Measurements from ENCODE around the gene COG4.
A peak's percentile ranks its signal among the peaks of the same experiment; 100 is the strongest.
"Not testable (repeated sequence)": the region's sequence is repeated elsewhere in the genome, so short reads cannot be mapped to it uniquely, and the experiment has no call there.

COG4 gene

DNA sequence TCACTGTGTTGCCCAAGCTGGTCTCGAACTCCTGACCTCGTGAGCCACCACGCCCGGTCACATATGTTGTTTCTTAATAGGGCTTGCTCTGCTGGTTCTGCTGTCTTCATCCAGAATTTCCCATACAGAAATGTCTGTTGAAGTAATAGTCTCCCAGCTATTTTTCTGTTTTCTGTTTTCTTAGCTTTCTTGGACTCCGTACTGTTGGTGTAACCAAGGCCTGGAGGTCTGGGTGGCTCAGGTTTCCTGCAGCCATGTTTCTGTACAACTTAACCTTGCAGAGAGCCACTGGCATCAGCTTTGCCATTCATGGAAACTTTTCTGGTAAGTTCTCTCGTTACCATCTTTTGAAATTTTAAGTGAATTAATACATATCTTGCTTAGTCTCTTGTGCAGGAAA, 3.0 kb upstream of the COG4 start:
- no peak for DNase-seq

DNA sequence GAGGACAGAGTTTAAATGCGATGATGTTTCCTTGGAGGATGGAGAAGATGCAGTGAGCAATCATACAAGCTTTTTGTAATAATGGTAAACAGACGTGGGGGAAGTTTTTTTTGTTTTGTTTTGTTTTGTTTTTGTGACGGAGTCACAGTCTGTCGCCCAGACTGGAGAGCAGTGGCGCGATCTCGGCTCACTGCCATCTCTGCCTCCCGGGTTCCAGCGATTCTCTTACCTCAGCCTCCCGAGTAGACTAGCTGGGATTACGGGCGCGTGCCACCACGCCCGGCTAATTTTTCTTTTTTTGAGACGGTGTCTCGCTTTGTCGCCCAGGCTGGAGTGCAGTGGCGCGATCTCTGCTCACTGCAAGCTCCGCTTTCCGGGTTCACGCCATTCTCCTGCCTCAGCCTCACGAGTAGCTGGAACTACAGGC, 1.1 kb upstream of the COG4 start:
- DNase-seq, result not testable (repeated sequence)

DNA sequence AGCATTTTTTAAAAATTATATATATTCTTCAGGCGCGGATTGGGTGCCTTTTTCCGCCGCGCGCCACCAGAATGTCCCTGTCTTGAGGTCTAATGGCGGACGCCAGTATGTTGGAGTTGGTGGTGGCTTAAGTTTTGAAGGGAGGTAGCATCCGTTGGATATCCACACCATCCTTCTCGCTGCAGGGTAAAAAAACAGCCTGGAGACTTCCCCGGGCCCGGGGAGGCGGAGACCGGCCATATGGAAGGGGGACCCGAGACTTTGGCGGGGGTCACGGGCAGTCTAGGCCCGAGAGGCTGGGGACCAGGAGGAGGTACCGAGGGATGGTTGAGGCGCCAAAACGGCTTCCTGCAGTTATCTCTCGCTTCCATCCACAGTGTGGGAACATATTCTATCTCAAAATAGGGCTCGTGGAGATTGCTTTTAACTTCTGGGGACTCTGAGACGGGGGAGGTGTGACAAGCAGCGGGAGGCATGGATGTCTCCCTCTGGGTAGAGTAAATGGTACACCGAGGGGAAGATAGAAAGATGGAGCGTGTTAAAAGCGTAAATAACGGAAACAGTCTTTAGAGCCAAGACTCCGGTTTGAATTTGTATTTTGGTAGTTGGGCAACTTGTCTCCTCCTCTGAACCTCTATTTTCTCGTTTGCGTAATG, 517 bp upstream of the COG4 start, which contains the start of gene SF3B3:
SF3B3 (plus strand) TSS at position 74 of the 656 bp plus-strand sequence. CDS start 2,841 bp downstream, outside the sequence.
- peak; percentile 65 for DNase-seq

DNA sequence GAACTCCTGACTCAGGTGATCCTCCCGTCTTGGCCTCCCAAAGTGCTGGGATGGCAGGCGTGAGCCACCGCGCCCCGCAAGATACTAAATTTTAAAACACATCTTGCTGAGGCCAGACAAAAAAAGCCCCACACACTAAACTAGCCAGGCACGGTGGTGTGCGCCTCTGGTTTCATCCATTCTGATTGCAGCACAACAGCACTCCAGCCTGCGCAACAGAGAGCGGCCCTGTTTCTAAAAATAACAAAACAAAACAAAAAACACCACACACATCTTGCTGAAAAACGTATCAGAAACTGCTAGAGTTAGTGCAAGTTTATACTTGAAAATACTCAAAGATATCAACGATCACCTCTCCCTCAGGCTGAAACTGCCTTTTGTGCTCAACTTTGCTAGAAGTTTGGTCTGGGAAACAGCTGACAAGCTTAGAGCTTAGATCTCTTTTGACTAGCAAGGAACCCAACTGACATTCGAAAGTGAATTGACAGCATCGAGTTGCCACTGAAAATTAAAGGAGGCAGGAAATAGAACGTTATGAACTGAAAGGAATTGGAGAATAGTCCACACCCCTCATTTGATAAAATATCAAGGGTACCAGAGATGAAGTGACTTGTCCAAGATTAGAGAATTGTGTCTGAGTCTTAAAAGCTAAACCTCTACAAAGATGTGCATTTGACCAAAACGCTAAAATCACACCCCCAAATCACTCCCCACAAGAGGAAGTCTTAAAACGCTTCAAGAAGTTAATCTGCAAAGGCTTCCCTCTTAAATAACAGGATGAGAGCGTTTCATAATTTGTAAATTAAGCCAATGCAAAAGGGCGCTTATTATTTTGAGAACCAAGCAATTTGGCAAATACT, 908 bp downstream of the COG4 start:
- DNase-seq, result no peak

DNA sequence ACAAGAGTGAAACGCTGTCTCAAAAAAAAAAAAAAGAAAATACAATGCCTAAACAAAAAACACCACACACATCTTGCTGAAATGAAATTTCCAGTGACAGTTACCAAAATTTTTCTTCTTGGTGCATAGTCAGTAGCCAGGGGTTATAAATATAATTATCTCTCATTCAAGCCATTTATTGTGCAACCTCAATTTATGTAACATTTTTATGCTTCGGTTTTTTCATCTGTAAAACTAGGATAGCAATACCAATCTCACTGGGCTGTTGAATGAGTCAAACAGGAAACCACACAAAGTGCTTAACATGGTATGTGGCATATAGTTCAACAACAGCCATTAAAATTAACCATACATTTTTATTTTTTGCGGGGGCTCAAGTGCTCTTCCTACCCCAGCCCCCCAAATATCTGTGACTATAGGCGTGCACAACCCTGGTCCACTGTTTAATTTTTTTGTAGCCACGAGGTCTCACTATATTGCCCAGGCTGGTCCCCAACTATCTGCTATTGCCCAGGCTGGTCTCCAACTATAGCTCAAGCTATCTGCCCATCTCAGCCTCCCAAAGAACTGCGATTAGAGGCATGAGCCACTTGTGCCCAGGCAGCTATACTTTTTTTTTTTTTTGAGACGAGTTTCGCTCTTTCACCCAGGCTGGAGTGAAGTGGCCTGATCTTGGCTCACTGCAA, 2.6 kb downstream of the COG4 start:
- DNase-seq, result no peak

DNA sequence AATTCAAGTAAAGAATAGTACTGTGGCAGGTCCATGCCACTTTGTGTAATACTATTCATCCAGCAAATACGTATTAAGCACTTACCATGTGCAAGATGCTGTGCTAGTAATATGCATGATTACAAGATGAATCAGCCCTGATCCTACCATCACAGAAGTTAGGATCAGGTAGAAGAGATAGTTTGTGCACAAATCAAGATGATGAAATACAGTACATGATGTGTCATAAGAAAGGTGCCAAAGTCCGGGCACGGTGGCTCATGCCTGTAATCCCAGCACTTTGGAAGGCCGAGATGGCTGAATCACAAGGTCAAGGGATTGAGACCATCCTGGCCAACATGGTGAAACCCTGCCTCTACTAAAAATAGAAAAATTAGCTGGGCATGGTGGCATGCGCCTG, 10.9 kb downstream of the COG4 start:
- no peak for DNase-seq

DNA sequence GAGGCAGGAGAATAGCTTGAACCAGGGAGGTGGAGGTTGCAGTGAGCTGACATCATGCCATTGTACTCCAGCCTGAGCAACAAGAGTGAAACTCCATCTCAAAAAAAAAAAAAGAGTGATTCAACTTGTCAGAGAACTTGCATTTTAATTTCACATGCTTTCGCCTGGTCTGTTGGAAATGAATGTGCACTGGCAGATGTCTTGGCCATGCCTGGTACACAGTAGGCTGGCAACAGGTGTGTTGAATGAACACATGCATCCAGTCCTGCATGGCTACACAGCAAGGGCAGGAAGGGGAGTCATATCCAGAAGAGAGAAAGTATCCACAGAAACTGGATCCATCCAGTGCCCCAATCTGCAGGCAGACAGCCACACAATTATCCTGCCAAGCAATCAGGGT, 11.5 kb downstream of the COG4 start:
- DNase-seq, result no peak

DNA sequence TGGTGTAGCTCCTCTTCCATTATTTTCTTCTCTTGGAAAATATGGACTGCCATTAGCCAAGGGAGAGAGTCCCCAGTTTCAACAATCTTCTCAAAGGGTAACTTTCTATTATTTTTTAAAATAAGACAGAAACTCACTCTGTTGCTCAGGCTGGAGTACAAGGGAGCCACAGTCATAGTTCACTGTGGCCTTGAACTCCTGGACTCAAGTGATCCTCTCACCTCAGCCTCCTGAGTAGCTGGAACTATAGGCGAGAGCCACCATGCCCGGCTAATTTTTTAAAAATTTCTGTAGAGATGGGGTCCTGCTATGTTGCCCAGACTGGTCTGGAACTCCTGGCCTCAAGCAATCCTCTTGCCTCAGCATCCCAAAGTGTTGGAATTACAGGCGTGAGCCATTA, 13.1 kb downstream of the COG4 start:
- no peak for DNase-seq

DNA sequence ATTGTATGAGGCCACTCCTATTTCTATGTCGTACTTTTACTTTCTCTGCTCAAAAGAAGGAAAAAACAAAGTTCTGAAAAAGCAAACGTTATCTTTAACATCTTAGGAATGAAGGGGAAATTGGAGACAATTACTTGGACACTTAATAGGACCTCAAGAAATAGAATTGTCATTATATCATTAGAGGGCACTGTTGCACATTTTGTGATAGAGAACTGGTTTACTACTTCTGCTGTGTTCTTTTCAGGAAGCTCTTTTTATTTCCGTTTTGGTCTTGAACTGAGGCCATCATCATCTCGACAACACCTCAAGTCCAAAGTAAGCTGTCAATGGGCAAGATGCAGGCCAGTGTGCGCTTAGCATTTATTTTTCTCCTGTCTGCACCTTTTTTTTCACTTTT, 14.6 kb downstream of the COG4 start:
- no peak for DNase-seq

DNA sequence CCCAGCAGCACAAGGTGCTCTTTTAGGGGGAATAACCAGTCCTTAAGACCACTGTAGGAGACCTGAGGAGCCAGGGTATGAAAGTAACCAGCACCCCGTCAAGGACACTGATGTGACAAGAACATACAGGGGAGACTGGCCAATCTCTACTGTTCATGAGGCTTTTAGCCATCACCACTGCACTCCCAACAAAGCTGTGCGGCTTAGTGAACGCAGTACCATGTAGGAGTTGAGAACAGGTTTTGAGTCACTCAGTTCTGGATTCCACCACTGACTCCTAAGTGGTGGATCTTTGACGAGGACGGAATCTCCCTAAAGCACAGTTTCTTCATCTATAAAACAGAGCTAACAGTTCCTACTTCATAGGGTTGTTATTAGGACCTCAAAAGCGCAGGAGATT, 26.8 kb downstream of the COG4 start:
- no peak for DNase-seq

DNA sequence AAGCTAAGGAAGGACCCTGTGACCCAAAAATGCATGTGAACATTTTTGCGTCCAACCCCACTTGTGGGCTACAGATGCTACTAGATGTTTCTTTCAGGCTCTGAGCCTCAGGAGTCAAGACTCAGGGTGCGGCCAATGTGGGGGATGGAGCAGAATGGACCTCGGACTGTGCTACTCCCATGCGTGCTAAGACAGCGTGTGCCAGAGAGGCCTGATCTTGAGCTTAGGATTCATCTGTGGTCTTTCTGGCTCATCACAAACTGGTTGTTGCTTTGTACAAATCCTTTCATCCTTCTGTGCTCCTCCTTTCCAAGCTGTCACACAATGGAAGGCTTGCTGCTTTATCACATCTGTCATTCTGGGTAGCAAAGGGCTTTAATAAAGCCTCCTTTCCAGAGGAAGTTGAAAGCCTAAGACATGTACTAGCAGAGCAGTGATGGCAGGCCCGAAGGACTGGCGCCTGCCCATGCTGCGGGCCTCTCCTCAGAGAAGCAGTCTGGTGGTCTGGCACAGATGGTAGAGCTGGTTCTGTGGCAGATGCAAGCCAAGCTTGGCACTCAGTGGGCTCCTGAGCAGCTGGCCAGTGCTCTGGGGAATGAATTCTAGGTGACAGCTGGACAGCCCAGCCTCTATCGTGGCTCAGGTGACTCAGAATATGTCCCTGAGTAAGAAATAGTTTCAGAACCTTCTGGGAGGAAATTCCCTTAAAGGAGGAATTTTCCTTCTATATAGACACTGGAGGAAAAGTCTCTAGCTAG, 27.8 kb downstream of the COG4 start:
- no peak for DNase-seq

DNA sequence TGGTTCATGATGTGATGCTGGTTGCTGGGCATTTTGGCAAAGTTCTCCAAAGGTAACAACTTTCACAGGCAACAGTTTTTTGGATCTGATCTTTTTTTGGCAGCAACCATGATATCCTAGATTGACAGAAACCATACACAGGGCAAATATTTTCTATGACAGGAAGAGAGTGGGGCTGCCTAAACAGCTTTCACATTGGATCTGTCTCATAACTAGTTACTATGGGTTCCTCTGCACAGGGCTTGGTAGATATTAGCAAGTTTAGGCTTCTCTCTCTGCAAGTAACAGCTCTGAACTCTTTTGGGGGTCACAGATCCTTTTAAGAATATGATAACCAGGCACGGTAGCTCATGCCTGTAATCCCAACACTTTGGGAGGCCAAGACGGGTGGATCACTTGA, 28.6 kb downstream of the COG4 start:
- no peak for DNase-seq

DNA sequence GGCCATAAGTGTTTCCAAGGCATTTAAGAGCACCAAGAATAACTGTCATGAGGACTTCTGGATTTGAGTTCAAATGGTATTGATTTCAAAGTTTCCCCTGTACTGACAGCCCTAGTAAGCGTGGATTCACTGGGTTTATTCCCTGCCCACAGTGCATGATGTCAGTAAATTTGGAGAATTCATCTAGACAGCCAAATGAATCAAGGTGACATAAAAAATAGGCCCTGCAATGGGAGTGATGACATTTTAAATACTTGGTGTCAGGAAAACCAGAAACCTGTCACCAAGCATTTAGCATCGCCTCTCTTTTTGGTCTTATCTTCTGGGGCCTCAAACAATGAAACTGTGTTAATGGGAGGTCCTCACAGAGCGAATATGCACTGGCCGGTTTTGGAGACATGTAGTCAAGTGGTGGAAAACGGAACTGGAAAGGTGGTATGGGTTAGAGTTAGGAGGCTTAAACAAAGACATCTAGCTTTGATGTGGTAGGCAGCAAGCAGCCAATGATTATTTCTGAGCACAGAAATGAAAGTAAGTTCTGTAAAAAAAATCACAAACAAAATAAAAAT, 29.1 kb downstream of the COG4 start:
- DNase-seq, result no peak

DNA sequence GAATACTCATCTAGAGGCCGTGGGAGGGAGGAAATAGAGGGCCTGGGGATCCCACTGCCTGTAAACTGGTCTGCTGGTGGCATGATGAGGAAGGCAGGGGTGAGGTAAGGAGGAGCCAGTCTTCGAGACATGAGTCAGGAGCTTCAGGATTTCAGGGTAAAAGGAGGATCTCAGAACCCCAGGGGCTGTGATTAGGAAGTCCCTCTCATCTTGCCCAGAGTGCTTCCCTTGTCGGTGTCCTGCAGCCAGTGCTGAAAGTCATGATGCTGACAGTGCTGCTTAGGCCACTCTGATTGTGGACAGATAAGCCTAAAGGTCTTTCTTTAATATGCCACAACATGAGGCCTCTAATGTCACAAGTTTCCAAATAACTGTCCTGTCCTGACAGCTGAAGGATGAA, 29.6 kb downstream of the COG4 start:
- DNase-seq, result no peak

DNA sequence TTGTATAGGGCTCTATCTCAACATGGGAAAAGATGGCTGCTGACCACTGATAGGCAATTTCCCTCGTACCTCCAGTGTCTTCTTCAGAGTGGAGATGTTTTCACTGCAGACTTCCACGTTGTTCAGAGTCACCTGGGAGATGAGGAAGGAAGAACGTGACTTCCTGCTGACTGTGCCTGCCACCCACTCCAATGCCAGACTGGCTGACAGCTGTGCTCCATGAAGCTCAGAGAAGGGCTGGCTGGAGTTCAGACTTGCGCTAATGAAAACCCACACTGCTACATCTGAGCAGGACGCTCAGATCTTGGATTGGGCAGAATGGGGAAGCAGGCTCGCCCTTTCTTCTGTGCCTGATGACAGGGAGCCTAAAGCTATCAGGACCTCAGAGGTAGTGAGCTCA, 33.1 kb downstream of the COG4 start:
- no peak for DNase-seq

DNA sequence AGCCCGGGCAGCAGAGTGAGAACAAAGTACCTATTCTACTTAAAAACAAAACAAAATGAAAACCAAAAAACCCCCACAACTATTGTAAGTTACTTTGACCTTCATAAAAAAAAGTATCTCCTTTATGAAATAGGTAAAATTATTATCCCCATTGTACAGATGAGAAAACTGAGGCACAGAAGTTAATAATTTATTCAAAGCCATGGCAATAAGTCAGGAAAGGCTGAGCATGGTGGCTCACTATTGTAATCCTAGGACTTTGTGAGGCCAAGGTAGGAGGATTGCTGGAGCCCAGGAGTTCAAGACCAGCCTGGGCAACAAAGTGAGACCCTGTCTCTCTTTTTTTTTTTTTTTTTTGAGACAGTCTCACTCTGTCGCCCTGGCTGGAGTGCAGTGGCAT, 38.5 kb downstream of the COG4 start:
- no peak for DNase-seq

DNA sequence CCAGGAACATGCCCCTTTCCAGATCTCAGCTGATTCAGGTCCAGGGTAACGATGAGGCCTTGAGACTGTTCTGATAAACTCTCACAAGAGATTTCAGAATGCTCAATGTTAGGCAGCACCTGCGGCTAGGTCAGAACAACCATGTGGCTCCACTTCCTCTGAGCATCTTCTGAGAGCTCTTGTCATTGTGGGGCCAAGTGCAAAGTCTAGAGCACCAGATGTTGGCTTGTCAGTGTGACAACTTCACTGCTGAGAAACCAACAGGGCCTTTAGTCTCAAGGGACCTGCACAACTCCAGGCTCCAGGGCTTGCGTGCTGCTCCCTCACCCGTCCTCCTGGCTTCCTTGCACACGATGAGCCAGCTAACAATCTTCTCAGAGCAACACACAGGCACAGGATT, 39.9 kb downstream of the COG4 start:
- no peak for DNase-seq

DNA sequence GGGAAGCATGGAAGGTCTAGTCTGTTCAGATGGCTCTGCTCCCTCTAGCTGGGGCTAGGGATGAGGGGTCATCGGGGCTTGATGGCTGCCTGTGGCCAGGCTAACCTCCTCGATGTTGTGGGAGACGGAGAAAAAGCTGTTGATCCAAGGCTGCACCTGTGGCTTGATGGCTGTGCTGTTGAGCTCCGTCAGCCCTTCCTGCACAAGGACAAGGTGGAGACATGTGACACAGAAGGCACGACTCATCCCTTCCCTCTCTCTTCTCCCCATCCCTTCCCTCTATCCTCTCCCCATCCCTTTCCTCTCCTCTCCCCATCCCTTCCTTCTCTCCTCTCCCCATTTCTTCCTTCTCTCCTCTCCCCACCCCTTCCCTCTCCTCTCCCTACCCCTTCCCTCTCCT, 40.7 kb downstream of the COG4 start:
- no peak for DNase-seq

DNA sequence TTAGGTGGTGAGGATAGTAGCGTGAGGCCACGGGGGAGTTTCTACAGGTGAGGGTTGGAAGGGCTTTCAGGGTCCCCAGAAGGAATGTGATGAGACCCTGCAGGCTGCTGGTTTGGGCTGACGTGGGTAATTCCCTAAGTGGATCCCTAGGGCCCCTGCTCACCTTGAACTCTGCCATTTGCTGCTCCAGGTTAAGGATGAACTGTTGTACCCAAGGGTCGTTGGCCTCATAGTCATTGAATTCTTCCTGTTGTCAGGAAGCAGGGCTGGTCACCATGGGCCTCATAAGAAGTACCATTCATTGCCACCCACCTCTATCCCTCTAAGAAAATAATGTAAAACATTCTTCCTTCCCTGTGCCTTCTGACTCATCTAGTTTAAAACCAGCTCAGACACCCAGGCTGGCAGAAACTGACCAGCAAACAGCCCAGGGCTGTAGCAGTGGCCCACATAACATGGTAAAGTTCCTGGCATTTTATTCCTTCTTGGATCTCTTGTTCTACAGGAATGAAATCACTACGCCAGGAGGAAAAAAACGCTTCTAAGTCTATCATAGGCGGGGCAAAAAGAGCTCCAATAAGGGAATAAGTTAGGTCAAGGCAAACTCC, 41.3 kb downstream of the COG4 start:
- no peak for DNase-seq

DNA sequence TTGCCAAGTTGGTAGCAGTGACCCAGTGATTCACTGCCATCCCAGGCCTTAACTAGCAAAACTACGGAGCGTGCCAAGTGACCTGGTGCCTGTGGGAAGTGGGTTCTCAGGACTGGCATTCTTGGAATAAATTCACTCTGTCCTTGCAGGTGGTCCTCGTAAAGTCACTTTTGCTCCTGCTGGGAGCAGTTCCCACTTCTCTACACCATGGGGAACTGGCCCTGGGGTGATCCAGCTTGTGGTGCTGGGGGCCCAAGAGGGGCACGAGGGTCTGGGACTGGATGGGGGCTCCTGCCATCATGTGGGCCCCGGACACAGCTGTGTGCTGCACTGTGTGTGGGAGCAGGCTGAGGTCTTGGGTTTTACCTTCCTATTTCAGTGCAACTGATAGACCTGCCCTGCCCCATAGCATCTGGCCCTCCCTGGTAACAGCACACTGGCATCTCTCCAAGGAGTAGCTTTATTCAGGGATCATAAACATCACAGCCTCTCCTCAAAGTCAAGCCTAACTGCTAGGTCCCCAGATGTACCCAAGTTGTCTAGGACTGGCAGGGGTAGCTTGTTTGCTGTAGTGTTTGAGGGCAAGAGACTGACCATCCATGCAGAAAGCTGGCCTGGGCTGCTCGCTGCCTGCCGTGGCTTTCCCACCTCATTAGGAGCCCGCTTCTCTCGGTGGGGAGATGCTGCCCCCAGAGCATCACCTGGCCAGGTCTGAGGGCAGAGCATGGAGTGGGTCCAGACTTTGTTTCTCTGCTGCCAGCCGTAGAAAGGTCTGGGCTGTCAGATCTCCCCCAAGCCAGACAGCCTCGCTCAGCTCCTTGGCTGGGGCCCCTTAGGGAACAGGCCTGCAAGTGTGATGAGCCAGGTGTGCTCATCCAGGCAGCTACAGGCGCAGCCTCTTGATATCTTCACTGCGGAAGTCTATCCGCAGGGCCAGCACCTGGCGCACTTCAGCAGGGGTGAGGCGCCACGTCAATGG, 42.9 kb downstream of the COG4 start:
- no peak for DNase-seq

DNA sequence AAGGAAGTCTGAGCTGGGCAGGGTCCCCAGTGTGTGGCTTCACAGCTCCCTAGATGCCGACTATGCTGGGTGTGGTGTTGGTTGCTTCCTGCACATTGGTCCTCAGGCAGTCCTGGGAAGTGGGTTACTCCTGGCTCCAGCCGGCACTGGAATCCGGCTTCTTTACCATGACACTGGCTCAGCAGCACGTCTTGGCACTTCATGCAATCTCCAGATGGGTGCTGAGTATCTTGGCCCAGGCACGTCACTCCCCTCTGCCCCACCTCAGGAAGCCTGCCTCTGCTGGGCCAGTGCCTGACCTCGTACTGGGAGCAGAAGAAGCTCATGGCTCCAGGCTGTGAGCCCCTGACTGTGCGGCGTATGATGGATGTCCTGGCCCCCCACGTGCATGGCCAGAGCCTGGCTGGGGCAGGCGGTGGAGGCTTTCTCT, 44.4 kb downstream of the COG4 start:
- no peak for DNase-seq
